Osteoblast (primary cell): ENCODE measurements around the gene TRIO. TPM values are rescaled to one million over a fixed set of nuclear protein-coding genes. Genes with fewer than 3 reads are reported as not detected.
A peak's percentile ranks its signal among the peaks of the same experiment; 100 is the strongest.

ENCODE experiments used
- DNase-seq: peaks from one replicate; pipeline ENCODE4 v3.0.0; 2011; ENCODE audit warnings: low spot score, mixed read lengths; ENCODE audit not compliant: insufficient read length; ENCODE audit errors: missing footprints
- H2AFZ ChIP-seq: 2 replicates; pipeline ENCODE4 v1.6.0; 2011; ENCODE audit warnings: mild to moderate bottlenecking, low read length
- H3K27ac ChIP-seq: 2 replicates; pipeline ENCODE4 v1.5.1; 2011; ENCODE audit warnings: mild to moderate bottlenecking, low read depth, low read length, moderate library complexity
- H3K27me3 ChIP-seq: 2 replicates; pipeline ENCODE4 v1.6.0; 2012; ENCODE audit warnings: mild to moderate bottlenecking, control low read depth, inconsistent platforms, low read length, moderate library complexity; ENCODE audit not compliant: insufficient read depth
- H3K36me3 ChIP-seq: 2 replicates; pipeline ENCODE4 v1.5.1; 2011; ENCODE audit warnings: mild to moderate bottlenecking, low read length, control low read depth, moderate library complexity; ENCODE audit not compliant: insufficient read depth
- H3K4me1 ChIP-seq: 2 replicates; pipeline ENCODE4 v1.5.1; 2011; ENCODE audit warnings: mild to moderate bottlenecking, low read length, control low read depth, moderate library complexity; ENCODE audit not compliant: insufficient read depth
- H3K4me2 ChIP-seq: 2 replicates; pipeline ENCODE4 v1.6.0; 2011; ENCODE audit warnings: mild to moderate bottlenecking, low read length; ENCODE audit not compliant: insufficient read depth
- H3K4me3 ChIP-seq: fragments of 200-600 bp; sonication (generic); 3 replicates; pipeline ENCODE4 v1.5.1; 2012; ENCODE audit warnings: mild to moderate bottlenecking, low read length, inconsistent platforms; ENCODE audit not compliant: insufficient read depth
- H3K79me2 ChIP-seq: 2 replicates; pipeline ENCODE4 v1.6.0; 2012; ENCODE audit warnings: mild to moderate bottlenecking, low read length, control low read depth, inconsistent platforms; ENCODE audit not compliant: insufficient read depth
- H3K9me3 ChIP-seq: 2 replicates; pipeline ENCODE4 v1.5.1; 2011; ENCODE audit warnings: low read depth, low read length, control low read depth
- H4K20me1 ChIP-seq: 2 replicates; pipeline ENCODE4 v1.6.0; 2012; ENCODE audit warnings: mild to moderate bottlenecking, low read length, control low read depth; ENCODE audit not compliant: insufficient read depth
- total RNA-seq: library from RNA; depleted of rRNA; stranded (reverse); fragments of >200 nt; gene quantifications from 2 replicates; pipeline ENCODE4 v1.2.3, GENCODE V29; 2012
- TF ChIP-seq, protein P1 (sequence below): IDR thresholded peaks from 2 replicates; pipeline ENCODE4 v1.5.1; 2011; ENCODE audit warnings: mild to moderate bottlenecking, low read depth, low read length, moderate library complexity; ENCODE audit errors: extremely low read depth

The TRIO gene
- total RNA-seq, 1 donor = 274 TPM

DNA sequence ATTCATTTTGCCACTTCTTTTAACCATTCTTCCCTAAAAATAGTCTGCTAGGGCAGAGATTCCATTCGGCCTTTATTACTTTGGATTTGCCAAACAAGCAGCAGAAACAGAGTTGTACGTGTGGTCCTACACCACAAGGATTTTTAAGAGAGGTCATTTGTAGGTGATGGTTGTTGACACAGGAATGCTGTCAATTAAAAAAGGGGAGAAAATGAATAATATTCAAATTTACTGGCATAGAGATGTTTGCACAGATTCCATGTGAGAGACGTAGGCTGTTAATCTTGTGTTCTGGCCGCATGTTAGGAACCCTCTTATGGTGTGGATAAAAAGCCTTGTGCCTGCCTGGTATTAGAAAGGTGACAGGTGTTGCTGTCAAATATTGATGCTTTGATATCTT lies 34.9 kb downstream of the TRIO start:
- Histone ChIP-seq H3K4me1 (peaks cover 64% of the 10 kb centered on the region), H3K4me3 (peak overlapping the region; percentile 1), H3K27ac (peak overlapping the region; percentile 86)

DNA sequence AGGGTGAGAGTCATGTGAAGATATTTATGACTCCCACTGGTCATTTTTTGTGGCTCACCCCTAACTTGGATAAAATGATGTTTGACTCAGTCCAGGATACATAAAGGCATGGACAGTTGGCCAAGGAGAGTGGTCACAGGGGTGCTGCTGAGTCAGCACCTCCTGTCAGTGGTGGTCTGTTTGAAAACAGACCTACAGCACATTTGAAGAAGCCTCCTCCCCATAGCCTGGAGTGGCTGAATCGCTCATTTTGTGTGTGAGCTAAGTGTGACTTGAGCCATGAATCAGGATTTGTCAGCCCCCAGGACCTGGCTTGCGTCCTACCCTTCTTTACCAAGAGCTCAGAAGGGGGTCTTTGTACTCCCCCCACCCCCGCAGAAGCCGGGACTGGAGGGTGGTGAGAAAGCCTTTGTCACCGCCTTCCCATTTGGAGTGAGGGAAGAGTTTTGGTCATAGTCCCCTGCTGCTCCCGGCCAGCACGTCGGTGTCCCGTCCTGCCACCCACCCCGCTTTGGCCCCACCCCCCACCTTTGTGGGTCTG lies 35.6 kb downstream of the TRIO start:
- H3K4me1 ChIP-seq = peaks cover 64% of the 10 kb centered on the region
- no peaks in the 10 kb centered on the region for H3K27me3 ChIP-seq
- peak overlapping the region; percentile 86 for H3K27ac ChIP-seq
- H4K20me1 ChIP-seq = peaks cover 18% of the 10 kb centered on the region
- H3K9me3 ChIP-seq = no peaks in the 10 kb centered on the region
- no peak overlapping the region for H3K4me3 ChIP-seq
- no peaks in the 10 kb centered on the region for H3K36me3 ChIP-seq
- DNase-seq = peak; percentile 79
- peaks cover 100% of the 10 kb centered on the region for H3K79me2 ChIP-seq
- TF ChIP-seq, protein P1, sequence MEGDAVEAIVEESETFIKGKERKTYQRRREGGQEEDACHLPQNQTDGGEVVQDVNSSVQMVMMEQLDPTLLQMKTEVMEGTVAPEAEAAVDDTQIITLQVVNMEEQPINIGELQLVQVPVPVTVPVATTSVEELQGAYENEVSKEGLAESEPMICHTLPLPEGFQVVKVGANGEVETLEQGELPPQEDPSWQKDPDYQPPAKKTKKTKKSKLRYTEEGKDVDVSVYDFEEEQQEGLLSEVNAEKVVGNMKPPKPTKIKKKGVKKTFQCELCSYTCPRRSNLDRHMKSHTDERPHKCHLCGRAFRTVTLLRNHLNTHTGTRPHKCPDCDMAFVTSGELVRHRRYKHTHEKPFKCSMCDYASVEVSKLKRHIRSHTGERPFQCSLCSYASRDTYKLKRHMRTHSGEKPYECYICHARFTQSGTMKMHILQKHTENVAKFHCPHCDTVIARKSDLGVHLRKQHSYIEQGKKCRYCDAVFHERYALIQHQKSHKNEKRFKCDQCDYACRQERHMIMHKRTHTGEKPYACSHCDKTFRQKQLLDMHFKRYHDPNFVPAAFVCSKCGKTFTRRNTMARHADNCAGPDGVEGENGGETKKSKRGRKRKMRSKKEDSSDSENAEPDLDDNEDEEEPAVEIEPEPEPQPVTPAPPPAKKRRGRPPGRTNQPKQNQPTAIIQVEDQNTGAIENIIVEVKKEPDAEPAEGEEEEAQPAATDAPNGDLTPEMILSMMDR = no peak
- no peak overlapping the region for H2AFZ ChIP-seq
- H3K4me2 ChIP-seq = peak overlapping the region; percentile 54

More for the DNA sequence above, 34.9 kb downstream of the TRIO start:
- Histone ChIP-seq H3K4me2 (peak overlapping the region; percentile 54), H2AFZ (no peak overlapping the region), H3K36me3 (no peaks in the 10 kb centered on the region), H3K9me3 (no peaks in the 10 kb centered on the region), H4K20me1 (peaks cover 18% of the 10 kb centered on the region), H3K79me2 (peaks cover 100% of the 10 kb centered on the region), H3K27me3 (no peaks in the 10 kb centered on the region)
- DNase-seq = no peak
- TF ChIP-seq, protein P1 = no peak

DNA sequence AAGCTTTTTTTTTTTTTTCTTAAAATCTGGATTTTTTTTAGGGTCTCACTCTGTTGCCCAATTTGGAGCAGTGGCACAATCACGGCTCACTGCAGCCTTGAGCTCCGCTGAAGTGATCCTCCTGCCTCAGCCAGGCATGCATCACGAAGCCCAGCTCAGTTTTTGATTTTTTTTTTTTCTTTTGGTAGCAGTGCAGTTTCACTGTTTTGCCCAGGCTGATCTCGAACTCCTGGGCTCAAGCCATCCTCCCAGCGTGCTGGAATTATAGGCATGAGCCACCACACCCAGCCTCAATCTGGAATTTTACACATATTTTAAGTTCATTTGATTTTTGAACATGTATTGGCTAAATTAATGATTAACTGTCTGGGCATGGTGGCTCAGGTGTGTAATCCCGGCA lies 36.3 kb downstream of the TRIO start:
- Histone ChIP-seq H3K36me3 (no peaks in the 10 kb centered on the region), H3K4me3 (no peak overlapping the region), H3K27ac (peak overlapping the region; percentile 86), H3K79me2 (peaks cover 100% of the 10 kb centered on the region), H3K4me2 (no peak overlapping the region), H4K20me1 (peaks cover 18% of the 10 kb centered on the region), H3K4me1 (peaks cover 64% of the 10 kb centered on the region), H3K27me3 (no peaks in the 10 kb centered on the region), H2AFZ (no peak overlapping the region), H3K9me3 (no peaks in the 10 kb centered on the region)
- TF ChIP-seq, protein P1 = no peak
- no peak for DNase-seq

DNA sequence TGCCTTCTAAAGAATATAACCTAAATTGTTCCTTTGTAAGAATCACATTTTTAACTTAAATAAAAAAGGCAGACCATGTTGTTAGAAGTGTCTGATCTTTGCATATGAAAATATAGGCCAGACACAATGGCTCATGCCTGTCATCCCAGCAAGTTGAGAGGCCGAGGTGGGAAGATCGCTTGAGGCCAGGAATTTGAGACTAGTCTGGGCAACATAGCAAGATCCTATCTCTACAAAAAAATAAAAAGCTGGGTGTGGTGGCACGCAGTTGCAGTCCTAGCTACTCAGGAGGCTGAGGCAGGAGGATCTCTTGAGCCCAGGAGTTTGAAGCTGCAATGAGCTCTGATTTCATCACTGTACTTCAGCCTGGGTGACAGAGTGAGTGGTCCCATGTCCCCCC lies 37.3 kb downstream of the TRIO start:
- H3K79me2 ChIP-seq = peaks cover 98% of the 10 kb centered on the region
- H3K4me1 ChIP-seq = peaks cover 72% of the 10 kb centered on the region
- no peaks in the 10 kb centered on the region for H3K36me3 ChIP-seq
- H3K27me3 ChIP-seq = no peaks in the 10 kb centered on the region
- no peaks in the 10 kb centered on the region for H3K9me3 ChIP-seq
- TF ChIP-seq, protein P1 = no peak
- H3K27ac ChIP-seq = peak overlapping the region; percentile 42
- H3K4me3 ChIP-seq = no peak overlapping the region
- no peak overlapping the region for H2AFZ ChIP-seq
- peaks cover 18% of the 10 kb centered on the region for H4K20me1 ChIP-seq
- DNase-seq = no peak
- H3K4me2 ChIP-seq = no peak overlapping the region
